Retinal pigment epithelial cell (primary cell): ENCODE measurements around the gene KCNC1.

Experiments used
- DNase-seq: peaks from one replicate; pipeline ENCODE4 v3.0.0-alpha.2; 2010; ENCODE audit warnings: low read depth
- H3K4me3 ChIP-seq: 2 replicates; pipeline ENCODE4 v1.5.1; 2011; ENCODE audit warnings: mild to moderate bottlenecking, low read length, control low read depth, moderate library complexity
- TF ChIP-seq, protein P1 (sequence below): conservative IDR thresholded peaks from 2 replicates; pipeline ENCODE4 v1.5.1; 2011; ENCODE audit warnings: low read depth, low read length, control low read depth, inconsistent platforms

The KCNC1 gene

DNA sequence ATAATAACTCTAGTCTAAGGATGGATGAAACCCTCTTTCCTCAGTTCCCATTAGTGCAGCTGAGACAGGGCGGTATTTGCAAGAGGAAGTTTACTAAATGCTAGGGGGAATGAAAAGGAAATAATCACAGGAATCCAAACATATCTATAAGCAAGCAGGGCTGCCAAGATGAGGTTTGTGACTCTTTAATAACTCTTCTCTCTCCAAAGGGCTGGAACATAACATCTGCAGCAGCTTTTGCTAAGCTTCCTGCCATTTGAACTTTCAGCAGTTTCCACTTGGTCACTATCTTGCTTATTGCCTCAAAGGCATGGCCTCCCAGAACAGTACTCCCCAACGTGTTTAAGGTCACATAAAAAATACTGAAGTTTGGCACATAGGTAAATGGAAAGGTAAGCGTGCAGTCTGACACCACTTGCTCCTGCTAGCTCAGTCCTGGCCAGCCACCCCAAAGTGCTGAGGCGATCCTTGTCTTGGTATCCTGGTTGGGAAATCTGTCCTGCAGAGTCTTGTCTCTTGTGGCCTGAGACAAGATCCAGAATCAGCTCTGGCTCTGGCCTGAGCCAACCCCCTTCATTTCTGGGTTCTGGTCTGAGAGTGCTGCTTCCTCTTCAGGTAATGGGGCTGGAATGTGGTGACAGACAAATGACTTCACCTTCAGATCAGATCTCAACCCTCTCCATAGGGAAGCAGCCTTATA is 81.8 kb downstream of the KCNC1 start:
- no peak for DNase-seq
- H3K4me3 ChIP-seq = no peak overlapping the region
- TF ChIP-seq, protein P1, sequence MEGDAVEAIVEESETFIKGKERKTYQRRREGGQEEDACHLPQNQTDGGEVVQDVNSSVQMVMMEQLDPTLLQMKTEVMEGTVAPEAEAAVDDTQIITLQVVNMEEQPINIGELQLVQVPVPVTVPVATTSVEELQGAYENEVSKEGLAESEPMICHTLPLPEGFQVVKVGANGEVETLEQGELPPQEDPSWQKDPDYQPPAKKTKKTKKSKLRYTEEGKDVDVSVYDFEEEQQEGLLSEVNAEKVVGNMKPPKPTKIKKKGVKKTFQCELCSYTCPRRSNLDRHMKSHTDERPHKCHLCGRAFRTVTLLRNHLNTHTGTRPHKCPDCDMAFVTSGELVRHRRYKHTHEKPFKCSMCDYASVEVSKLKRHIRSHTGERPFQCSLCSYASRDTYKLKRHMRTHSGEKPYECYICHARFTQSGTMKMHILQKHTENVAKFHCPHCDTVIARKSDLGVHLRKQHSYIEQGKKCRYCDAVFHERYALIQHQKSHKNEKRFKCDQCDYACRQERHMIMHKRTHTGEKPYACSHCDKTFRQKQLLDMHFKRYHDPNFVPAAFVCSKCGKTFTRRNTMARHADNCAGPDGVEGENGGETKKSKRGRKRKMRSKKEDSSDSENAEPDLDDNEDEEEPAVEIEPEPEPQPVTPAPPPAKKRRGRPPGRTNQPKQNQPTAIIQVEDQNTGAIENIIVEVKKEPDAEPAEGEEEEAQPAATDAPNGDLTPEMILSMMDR = no peak

DNA sequence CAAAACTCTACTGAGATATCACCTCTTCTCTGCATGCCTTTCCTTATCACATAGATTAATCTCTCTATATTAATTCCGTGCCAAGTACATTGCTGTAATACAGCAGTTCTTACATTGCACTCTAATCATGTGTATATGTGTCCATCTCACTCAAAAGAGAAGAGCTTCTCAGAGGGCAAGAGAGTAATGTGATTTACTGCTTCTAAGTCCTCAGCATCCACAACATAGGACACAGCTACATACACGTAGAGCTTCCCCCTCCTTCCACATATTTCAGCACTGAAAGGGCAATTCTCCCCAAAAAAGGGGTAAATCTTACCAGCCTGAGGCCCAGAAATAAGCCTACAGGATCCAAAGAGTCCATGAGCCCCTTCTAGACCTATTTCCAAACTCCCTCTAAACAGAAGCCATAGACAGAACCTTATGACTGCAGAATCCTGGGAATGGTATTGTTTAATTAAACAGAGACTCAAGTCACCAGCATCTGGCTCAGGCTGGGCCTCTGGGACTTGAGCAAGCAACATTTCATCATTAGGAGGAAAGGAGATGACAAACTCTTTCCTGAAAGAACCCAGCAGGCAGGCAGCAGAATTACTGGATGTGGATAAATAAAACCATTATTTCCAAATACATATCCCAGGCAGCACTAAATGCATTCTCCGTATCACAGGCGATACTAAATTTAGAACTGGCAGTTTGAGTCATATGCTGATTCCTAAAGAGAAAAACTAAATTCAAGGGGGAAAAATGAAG is 87.2 kb downstream of the KCNC1 start:
- H3K4me3 ChIP-seq = no peak overlapping the region
- no peak for DNase-seq
- TF ChIP-seq, protein P1 = no peak

DNA sequence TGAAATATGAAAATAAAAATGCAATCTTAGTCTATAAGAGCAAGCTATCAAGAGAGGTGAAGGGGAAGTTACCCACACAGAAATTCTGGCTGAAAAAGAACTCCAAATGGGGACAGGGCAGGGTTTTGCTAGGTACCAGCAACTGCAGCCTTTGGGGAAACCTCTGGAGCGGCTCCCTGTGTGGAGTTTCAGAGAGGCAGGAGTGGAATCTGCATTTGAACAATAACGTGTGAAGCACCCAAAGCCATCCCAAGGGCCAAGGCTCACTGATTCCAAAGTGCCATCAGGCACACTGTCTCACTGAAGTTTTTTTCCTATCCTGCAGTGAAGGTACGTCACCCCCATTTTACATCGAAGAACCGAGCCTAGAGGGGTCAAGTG is 87.8 kb downstream of the KCNC1 start:
- no peak for DNase-seq
- no peak overlapping the region for H3K4me3 ChIP-seq
- TF ChIP-seq, protein P1 = no peak

DNA sequence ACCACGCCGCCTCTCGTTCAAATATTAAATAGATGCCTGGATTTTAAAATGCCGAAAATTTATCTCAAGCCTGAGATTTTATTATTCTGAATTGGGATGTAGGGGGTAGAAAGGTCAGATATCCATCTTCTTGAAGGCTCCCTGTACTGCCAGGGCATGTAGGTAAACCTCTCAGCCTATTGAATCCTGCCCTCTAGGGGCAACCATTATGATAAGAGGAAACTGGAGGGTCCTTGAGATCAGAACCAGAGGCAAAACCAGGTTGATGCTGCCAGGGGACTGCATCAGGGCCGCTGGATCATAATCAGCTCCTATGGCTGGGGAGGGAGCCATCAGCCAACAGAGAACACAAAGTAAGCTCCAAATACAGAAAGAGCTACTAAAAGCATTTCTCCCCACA is 92.4 kb downstream of the KCNC1 start:
- H3K4me3 ChIP-seq = no peak overlapping the region
- no peak for DNase-seq
- TF ChIP-seq, protein P1 = peak; percentile 37

DNA sequence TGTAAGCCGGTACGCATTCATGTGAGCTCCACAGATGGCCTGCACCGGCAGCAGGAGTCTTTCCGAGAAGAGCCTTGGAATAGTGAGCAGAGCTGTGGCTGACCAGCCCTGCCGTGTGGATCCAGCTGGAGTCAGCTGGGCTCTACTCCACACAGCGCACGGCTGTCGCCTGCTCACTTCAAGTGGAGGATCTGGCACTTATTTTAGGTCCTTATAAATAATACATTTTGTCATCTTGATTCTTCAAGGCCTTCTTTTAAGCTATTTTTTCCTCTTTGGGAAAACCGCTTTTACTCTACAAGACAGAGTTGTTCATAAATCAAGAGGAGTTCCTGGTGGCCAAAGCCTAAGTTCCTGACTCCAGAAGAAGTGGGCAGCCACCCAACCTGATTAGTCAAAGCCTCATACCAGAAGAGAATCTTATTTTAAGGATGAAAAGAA is 93.8 kb downstream of the KCNC1 start:
- no peak for DNase-seq
- H3K4me3 ChIP-seq = no peak overlapping the region
- TF ChIP-seq, protein P1 = no peak

DNA sequence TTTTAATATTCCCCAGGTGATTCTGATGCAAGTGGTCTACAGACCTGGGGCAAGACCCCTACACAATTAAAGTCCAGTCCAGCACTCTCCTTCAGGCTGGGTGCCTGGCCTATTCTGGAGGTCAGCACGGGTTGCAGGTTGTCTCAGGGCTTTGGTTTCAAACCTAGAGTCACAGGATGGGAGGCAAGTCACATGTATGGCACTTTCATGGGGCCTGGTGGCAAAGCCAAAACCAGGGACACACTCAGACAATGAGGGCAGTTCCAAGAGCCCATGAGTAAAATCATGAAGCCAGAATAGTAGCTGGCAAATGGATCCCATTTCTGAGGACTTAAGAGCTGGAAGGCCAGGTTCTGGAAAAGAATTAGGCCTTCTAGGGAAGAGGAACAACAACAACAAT is 96.6 kb downstream of the KCNC1 start:
- TF ChIP-seq, protein P1 = no peak
- DNase-seq = no peak
- no peak overlapping the region for H3K4me3 ChIP-seq

DNA sequence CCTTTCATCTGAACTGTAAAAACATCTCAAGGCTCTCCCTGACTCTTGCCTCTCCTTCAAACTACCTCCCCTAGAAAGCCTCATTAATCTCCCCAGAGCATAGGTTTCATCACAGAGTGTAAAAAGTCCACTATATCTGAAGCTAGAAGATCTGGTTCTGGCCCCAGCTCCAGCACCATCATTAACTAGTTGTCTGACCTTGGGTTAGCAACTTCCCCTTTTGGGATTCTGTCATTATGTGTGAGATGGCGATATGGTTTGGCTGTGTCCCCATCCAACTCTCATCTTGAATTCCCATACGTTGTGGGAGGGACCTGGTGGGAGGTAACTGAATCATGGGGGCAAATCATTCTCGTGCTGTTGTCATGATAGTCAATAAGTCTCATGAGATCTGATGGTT is 97.3 kb downstream of the KCNC1 start:
- no peak overlapping the region for H3K4me3 ChIP-seq
- TF ChIP-seq, protein P1 = no peak
- DNase-seq = no peak
